ENCODE results near the gene CD28.

CD28 gene

DNA sequence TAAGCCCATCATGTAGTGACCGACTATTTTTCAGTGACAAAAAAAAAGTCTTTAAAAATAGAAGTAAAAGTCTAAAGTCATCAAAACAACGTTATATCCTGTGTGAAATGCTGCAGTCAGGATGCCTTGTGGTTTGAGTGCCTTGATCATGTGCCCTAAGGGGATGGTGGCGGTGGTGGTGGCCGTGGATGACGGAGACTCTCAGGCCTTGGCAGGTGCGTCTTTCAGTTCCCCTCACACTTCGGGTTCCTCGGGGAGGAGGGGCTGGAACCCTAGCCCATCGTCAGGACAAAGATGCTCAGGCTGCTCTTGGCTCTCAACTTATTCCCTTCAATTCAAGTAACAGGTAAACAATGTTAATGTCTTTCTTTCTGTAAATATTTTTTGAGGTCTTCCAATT lies at the start of gene CD28:
TSS of gene CD28 (plus strand) at position 237 of the 400 bp plus-strand sequence. CDS start at position 295, 58 bp downstream.
- no peak for TF ChIP-seq CTCF (IDR thresholded peaks at IDR 0.05; ENCODE audit: insufficient read depth, low read length, missing control alignments)
- no peak within 1 kb of the TSS for H3K4me3 ChIP-seq (ENCODE audit: low read depth, low read length)
- ChIA-PET CTCF (interaction anchor here (1.1 kb wide), 1 partner anchor 13 kb away, joined by 3 read pairs; no protein-coding TSS in a partner anchor), POLR2A (no interaction called here)
- no peak for DNase-seq (ENCODE audit: low read depth, low spot score)

- DNase-seq (ENCODE audit: low read depth, low spot score): no peak
- TF ChIP-seq CTCF (IDR thresholded peaks at IDR 0.05; ENCODE audit: insufficient read depth, low read length, missing control alignments): no peak
- CTCF ChIA-PET: interaction anchor here (0.9 kb wide), 1 partner anchor 8 kb away, joined by 3 read pairs; no protein-coding TSS in a partner anchor
- no peak overlapping the region for H3K4me3 ChIP-seq (ENCODE audit: low read depth, low read length)
- POLR2A ChIA-PET: no interaction called here
These were observed 46.9 kb upstream of the CD28 start for GRCh38 chr2:203659331-203660049.

DNA sequence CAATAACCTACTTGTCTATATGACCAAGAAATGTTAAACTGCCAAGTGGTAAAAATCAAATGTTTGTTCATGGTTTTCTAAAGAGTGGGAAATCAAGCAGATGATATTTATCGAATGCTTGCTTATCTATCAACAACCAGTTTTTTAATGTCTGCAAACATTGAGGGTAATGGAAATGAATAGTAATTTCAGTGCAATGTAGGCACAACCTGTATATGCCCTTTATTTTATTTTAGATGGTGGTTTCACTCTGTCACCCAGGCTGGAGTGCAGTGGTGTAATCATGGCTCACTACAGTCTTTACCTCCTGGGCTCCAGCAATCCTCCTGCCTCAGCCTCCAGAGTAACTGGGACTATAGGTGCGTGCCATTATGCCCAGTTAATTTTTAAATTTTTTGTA lies 46.0 kb upstream of the CD28 start:
- no peak overlapping the region for H3K4me3 ChIP-seq (ENCODE audit: low read depth, low read length)
- TF ChIP-seq CTCF (IDR thresholded peaks at IDR 0.05; ENCODE audit: insufficient read depth, low read length, missing control alignments): no peak
- ChIA-PET CTCF (interaction anchor here (0.6 to 0.9 kb wide), 2 partner anchors 9 to 151 kb away, joined by 3 read pairs; no protein-coding TSS in a partner anchor), POLR2A (no interaction called here)
- DNase-seq (ENCODE audit: low read depth, low spot score): no peak

DNA sequence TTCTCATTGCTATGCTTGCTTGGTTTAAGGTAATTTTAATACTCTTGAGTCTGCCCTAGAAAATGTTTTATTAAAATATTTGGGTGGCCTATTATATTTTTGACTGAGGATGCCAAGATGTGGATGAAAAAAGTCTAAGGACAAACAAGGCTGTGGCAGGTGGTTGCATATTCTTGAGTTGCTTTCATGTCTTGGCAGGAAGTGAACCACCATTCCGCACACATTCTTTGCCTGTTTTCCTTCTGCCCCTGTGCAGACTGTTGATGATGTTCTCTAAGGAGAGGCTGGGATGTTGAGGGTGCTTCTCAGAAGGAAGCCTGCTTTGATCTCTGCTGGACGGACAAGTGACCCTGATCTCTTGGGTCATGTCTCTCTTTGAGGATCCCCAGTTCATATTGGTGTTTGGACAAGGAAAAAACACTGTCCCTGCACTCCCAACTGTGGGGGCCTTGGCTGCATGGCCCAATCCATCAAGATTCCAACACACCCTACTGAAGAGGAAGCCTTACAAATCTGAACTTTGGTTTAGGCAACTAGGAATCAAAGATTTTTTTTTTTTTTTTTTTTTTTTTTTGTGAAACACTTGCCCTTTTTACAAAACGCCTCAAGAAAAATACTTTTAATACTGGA lies 45.0 kb upstream of the CD28 start:
- CTCF ChIA-PET: no interaction called here
- no peak overlapping the region for H3K4me3 ChIP-seq (ENCODE audit: low read depth, low read length)
- TF ChIP-seq CTCF (IDR thresholded peaks at IDR 0.05; ENCODE audit: insufficient read depth, low read length, missing control alignments): no peak
- no peak for DNase-seq (ENCODE audit: low read depth, low spot score)
- POLR2A ChIA-PET: no interaction called here

DNA sequence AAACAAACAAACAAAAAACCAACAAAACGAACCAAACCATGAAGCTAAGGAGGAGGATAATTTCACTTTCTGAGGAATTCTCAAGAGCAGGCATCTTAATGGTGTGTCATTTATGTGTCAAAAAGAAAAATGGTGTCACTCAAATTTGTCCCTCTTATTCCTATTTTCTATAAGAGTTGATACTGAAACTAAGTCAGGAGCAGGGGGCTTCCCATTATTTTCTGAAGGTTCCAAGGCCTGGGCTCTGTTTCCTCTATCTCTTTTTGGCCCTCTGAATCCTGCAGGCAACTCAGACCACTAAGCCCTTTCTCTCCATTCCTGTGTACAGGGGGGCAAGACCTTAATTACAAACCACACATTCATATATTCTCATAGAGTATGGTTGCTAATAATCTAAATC lies 44.0 kb upstream of the CD28 start:
- no peak for TF ChIP-seq CTCF (IDR thresholded peaks at IDR 0.05; ENCODE audit: insufficient read depth, low read length, missing control alignments)
- POLR2A ChIA-PET: no interaction called here
- DNase-seq (ENCODE audit: low read depth, low spot score): no peak
- CTCF ChIA-PET: no interaction called here
- H3K4me3 ChIP-seq (ENCODE audit: low read depth, low read length): no peak overlapping the region

GRCh38 chr2:203662951-203663350 lies 43.5 kb upstream of the CD28 start:
- DNase-seq (ENCODE audit: low read depth, low spot score): no peak
- no peak overlapping the region for H3K4me3 ChIP-seq (ENCODE audit: low read depth, low read length)
- no peak for TF ChIP-seq CTCF (IDR thresholded peaks at IDR 0.05; ENCODE audit: insufficient read depth, low read length, missing control alignments)
- ChIA-PET POLR2A (no interaction called here), CTCF (no interaction called here)
